GM12878 (cell line): ENCODE measurements around the gene SLC30A4. TPM values are rescaled to one million over a fixed set of nuclear protein-coding genes. Genes with fewer than 3 reads are reported as not detected.

Source experiments
- ATAC-seq: fragments of 200-7000 bp; cut with Tn5 transposase; 3 replicates; pipeline ENCODE4 v1.9.1; 2020; ENCODE audit warnings: mild to moderate bottlenecking, moderate library complexity
- BruUV-seq: library from RNA; stranded (reverse); fragments of 400-500 nt; replicated peaks from 2 replicates; lab custom pipeline; 2021; lab: Mats Ljungman, UMichigan
- CTCF ChIA-PET: fragments of 300-600 bp; sonication (Branson Sonifier 250); formaldehyde crosslinking; extraction: SDS; loops from one replicate; lab custom pipeline; 2021; ENCODE audit warnings: inconsistent platforms; lab: Yijun Ruan, JAX
- POLR2A ChIA-PET: fragments of 350-600 bp; formaldehyde crosslinking; extraction: SDS; loops from one replicate; lab custom pipeline; 2021; ENCODE audit warnings: inconsistent platforms; lab: Charles Lee
- RAD21 ChIA-PET: fragments of 300-600 bp; sonication (Branson Sonifier 250); formaldehyde crosslinking; loops from one replicate; lab custom pipeline; 2023; ENCODE audit warnings: antibody characterized with exemption; ENCODE audit not compliant: unreplicated experiment; lab: Charles Lee
- SMC1A ChIA-PET: fragments of 300-600 bp; sonication (Branson Sonifier 250); formaldehyde crosslinking; loops from one replicate; lab custom pipeline; 2023; ENCODE audit not compliant: unreplicated experiment, uncharacterized antibody; lab: Charles Lee
- DNase-seq: peaks from one replicate; pipeline ENCODE4 v3.0.0-alpha.2; 2011; ENCODE audit warnings: low read depth, low spot score
- FAIRE-seq: peaks from 3 replicates; lab custom pipeline; 2011; peaks lifted over from hg19 to GRCh38; lab: Jason Lieb, UNC
- H2AFZ ChIP-seq: 2 replicates; pipeline ENCODE4 v1.6.0; 2011; ENCODE audit warnings: low read depth, low read length, control low read depth; ENCODE audit not compliant: control insufficient read depth
- H3K27ac ChIP-seq: 2 replicates; pipeline ENCODE4 v1.5.1; 2011; ENCODE audit warnings: control low read depth; ENCODE audit not compliant: control insufficient read depth, insufficient read depth
- H3K27me3 ChIP-seq, 2 experiments: replicated peaks in 1 of 2; 2 replicates each; pipeline versions ENCODE4 v1.6.0 to v1.6.1; 2011; ENCODE audit warnings: low read length in 1 of 2; ENCODE audit not compliant: control insufficient read depth in 2 of 2, insufficient read depth in 2 of 2
- H3K36me3 ChIP-seq, 2 experiments: 2 replicates each; pipeline ENCODE4 v1.5.1; 2011; ENCODE audit warnings: low read length in 1 of 2; ENCODE audit not compliant: control insufficient read depth in 2 of 2, insufficient read depth in 2 of 2
- H3K4me1 ChIP-seq: 2 replicates; pipeline ENCODE4 v1.6.1; 2011; ENCODE audit warnings: mild to moderate bottlenecking, low read length, moderate library complexity, mixed read lengths; ENCODE audit not compliant: control insufficient read depth, insufficient read depth
- H3K4me2 ChIP-seq: 2 replicates; pipeline ENCODE4 v1.6.0; 2011; ENCODE audit warnings: control low read depth; ENCODE audit not compliant: control insufficient read depth, insufficient read depth
- H3K4me3 ChIP-seq: fragments of 200-600 bp; sonication (generic); 2 replicates; pipeline ENCODE4 v1.5.1; 2016
- H3K79me2 ChIP-seq: 2 replicates; pipeline ENCODE4 v1.6.0; 2011; ENCODE audit warnings: low read length; ENCODE audit not compliant: control insufficient read depth, insufficient read depth
- H3K9ac ChIP-seq: 2 replicates; pipeline ENCODE4 v1.8.0; 2011; ENCODE audit warnings: low read length, control low read depth, mixed read lengths; ENCODE audit not compliant: control insufficient read depth, insufficient read depth
- H3K9me3 ChIP-seq: replicated peaks from 3 replicates; pipeline ENCODE4 v1.5.1; 2011; ENCODE audit warnings: mild to moderate bottlenecking, low read length; ENCODE audit not compliant: control insufficient read depth, insufficient read depth
- H4K20me1 ChIP-seq: 2 replicates; pipeline ENCODE4 v1.6.0; 2011; ENCODE audit not compliant: control insufficient read depth, insufficient read depth
- BHLHE40 ChIP-seq, 2 experiments: fragments of 450-650 bp in 1 of 2; IDR thresholded peaks; 2 replicates each; pipeline ENCODE4 v1.6.1; 2011 to 2017; ENCODE audit warnings: low read depth in 2 of 2, borderline replicate concordance in 1 of 2, improper control_type of control experiment in 1 of 2, low read length in 1 of 2, mild to moderate bottlenecking in 1 of 2
- EP300 ChIP-seq, 2 experiments: fragments of 150-350 bp in 1 of 2; IDR thresholded peaks; 2 replicates each; pipeline ENCODE4 v1.6.1; 2011 to 2012; ENCODE audit warnings: low read depth in 2 of 2, low read length in 2 of 2, borderline replicate concordance in 1 of 2, improper control_type of control experiment in 1 of 2, inconsistent platforms in 1 of 2; ENCODE audit not compliant: control insufficient read depth in 1 of 2
- FOS ChIP-seq: IDR thresholded peaks from 3 replicates; pipeline ENCODE4 v1.6.1; 2011; ENCODE audit warnings: borderline replicate concordance; ENCODE audit not compliant: insufficient read length; ENCODE audit errors: extremely low read depth
- GABPA ChIP-seq: IDR thresholded peaks from 2 replicates; pipeline ENCODE4 v1.6.1; 2014; ENCODE audit warnings: antibody characterized with exemption, low read depth, mild to moderate bottlenecking, inconsistent platforms
- NR2C2 ChIP-seq: IDR thresholded peaks from 2 replicates; pipeline ENCODE4 v1.6.1; 2011; ENCODE audit warnings: borderline replicate concordance, low read depth; ENCODE audit not compliant: control insufficient read depth, insufficient read length
- TAF1 ChIP-seq: IDR thresholded peaks from 2 replicates; pipeline ENCODE4 v1.6.1; 2011; ENCODE audit warnings: mild to moderate bottlenecking, low read depth, low read length, borderline replicate concordance
- YBX1 ChIP-seq: fragments of 450-650 bp; IDR thresholded peaks from 2 replicates; pipeline ENCODE4 v1.6.1; 2016; ENCODE audit warnings: antibody characterized with exemption
- WGBS: methylation state at CpG from one replicate; pipeline ENCODE4 v1.1.6; 2016; ENCODE audit warnings: low lambda C conversion rate; ENCODE audit not compliant: insufficient replicate concordance, insufficient coverage; ENCODE audit errors: missing lambda C conversion rate; 5-methylcytosine and 5-hydroxymethylcytosine counted together
- in situ Hi-C: fragments of 300-500 bp; cut with MboI; formaldehyde crosslinking; loops from 9 replicates; pipeline ENCODE4 v1.14.3; 2018; ENCODE audit warnings: mixed read lengths
- intact Hi-C: fragments of 100-400 bp; cut with micrococcal nuclease; formaldehyde crosslinking; loops from one replicate; pipeline ENCODE4 v1.14.2; 2022; ENCODE audit not compliant: unreplicated experiment
- polyA plus RNA-seq, 11 experiments: library from polyadenylated mRNA; depleted of rRNA in 4 of 11; unstranded in 6 of 11; stranded (reverse) in 5 of 11; fragments of >200 nt; fragmentation: Nextera tagmentation in 4 of 11; fragmentation: Illumina TruSeq in 1 of 11; extraction: Ambion mirVana in 4 of 11; extraction: Trizol in 1 of 11; gene quantifications; 1 replicate in 1 of 11; 2 replicates in 10 of 11; pipeline versions ENCODE4 v1.2.1 to v1.2.3, GENCODE V29; 2011 to 2016; ENCODE audit warnings: inconsistent platforms in 2 of 11, missing spikeins in 2 of 11, low read depth in 1 of 11
- total RNA-seq, 4 experiments: library from RNA; depleted of rRNA in 3 of 4; stranded (reverse); fragments of >200 nt in 3 of 4; fragmentation: Illumina TruSeq in 1 of 4; extraction: Trizol in 1 of 4; gene quantifications; 2 replicates each; pipeline versions ENCODE4 v1.2.1 to v1.2.3, GENCODE V29; 2013 to 2021
- TF ChIP-seq, protein P1 (sequence below): fragments of 450-650 bp; IDR thresholded peaks from 2 replicates; pipeline ENCODE4 v1.6.1; 2016; ENCODE audit warnings: mild to moderate bottlenecking

The SLC30A4 gene
- total and polyA plus RNA-seq, 10 of the 15 experiments (the other 5 are each of a cell fraction or from before 2014, with no cell fraction given), result 0.05 to 0.31 (median 0.20) TPM

DNA sequence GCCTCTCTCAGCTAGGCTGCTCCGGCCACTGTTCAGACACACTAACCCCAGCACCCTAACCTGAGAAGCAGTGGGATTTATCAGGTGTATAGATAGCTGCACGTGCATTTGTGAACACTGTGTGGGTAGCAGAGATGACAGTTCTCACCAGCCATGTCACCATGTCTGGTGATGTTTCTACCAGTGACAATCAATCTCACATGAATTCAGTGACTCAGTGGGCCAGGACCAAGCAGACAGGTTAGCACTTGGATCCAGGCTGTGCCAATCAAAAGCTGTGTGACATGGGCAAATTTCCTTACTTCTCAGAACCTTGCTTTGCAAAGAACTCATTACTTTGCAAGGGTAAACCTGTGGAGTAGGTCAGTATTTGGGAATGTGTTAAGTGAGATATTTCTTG, 78.9 kb downstream of the SLC30A4 start:
- Histone ChIP-seq H3K36me3 (no peaks in the 10 kb centered on the region), H3K9me3 (no peaks in the 10 kb centered on the region), H3K27me3 (no peaks in the 10 kb centered on the region), H3K4me1 (peaks cover 8% of the 10 kb centered on the region; the same call in 1 of the 2 replicates), H2AFZ (no peak overlapping the region), H4K20me1 (no peaks in the 10 kb centered on the region), H3K4me2 (no peak overlapping the region), H3K79me2 (no peaks in the 10 kb centered on the region), H3K4me3 (no peak overlapping the region), H3K27ac (no peak overlapping the region), H3K9ac (no peak overlapping the region)
- DNase-seq (no peak), ATAC-seq (no peak), FAIRE-seq (no peak)
- ChIA-PET POLR2A (no interaction called here), CTCF (interaction anchor here (0.7 to 3.6 kb wide), 5 partner anchors 13 to 317 kb away, joined by 3 to 21 read pairs (median 14); no protein-coding TSS in a partner anchor), RAD21 (interaction anchor here (0.6 to 1.1 kb wide), 2 partner anchors 150 to 168 kb away, joined by 3 read pairs; no protein-coding TSS in a partner anchor), SMC1A (interaction anchor here (1.3 kb wide), 2 partner anchors 13 to 170 kb away, joined by 4 to 7 read pairs; no protein-coding TSS in a partner anchor)
- 39% methylated on average over 2 of the region's 2 CpGs for WGBS
- no TSS peak for BruUV-seq
- in situ Hi-C loops, result no loop called here
- TF ChIP-seq NR2C2 (no peak), FOS (no peak), YBX1 (no peak), BHLHE40 (IDR thresholded peaks at IDR 0.05; ENCODE audit: borderline replicate concordance in 1 of 2, low read depth in 2 of 2, low read length in 1 of 2) (peak in 1 of 2 experiments; percentile 45; a peak in 1 of 4 replicates), GABPA (no peak)
- intact Hi-C loops, result no loop called here

DNA sequence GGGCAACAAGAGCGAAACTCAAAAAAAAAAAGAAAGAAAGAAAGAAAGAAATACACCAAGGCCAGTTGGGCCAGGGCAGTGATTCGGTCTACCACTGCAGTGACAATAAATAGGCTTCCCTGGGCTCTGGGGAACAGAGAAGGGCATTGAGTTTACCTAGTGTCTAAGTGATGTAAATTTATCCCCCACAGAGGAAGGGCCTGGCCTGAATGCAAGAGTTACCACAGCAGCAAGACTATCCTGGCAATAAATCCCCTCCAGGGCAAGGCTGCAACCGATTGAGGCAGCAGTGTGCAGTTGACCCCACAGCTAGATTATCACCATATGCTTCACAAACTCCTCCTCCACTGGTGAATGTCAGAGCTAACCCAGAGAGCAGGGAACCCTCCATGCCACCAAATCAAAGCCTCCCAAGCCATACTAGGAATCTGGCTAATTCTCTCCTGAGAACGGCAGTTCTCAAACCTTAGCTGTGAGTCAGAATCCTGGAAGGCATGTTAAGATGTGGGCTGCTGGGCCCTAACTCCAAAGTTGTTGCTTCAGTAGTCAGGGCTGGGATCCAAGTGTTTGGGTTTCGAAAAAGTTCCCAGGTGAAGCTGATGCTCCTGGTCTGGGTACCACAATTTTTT, 79.9 kb downstream of the SLC30A4 start:
- TF ChIP-seq TAF1 (no peak), EP300 (IDR thresholded peaks at IDR 0.05; ENCODE audit: borderline replicate concordance in 1 of 2, control insufficient read depth in 1 of 2, low read depth in 2 of 2, low read length in 2 of 2) (no peak)
- TF ChIP-seq, protein P1, sequence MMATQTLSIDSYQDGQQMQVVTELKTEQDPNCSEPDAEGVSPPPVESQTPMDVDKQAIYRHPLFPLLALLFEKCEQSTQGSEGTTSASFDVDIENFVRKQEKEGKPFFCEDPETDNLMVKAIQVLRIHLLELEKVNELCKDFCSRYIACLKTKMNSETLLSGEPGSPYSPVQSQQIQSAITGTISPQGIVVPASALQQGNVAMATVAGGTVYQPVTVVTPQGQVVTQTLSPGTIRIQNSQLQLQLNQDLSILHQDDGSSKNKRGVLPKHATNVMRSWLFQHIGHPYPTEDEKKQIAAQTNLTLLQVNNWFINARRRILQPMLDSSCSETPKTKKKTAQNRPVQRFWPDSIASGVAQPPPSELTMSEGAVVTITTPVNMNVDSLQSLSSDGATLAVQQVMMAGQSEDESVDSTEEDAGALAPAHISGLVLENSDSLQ, result no peak
- FAIRE-seq, result no peak
- ChIA-PET RAD21 (interaction anchor here (1.1 to 1.2 kb wide), 2 partner anchors 15 to 169 kb away, joined by 3 to 4 read pairs; no protein-coding TSS in a partner anchor), SMC1A (interaction anchor here (0.6 to 1.3 kb wide), 3 partner anchors 12 to 171 kb away, joined by 3 to 7 read pairs (median 4); no protein-coding TSS in a partner anchor), POLR2A (no interaction called here), CTCF (interaction anchor here (0.7 to 3.6 kb wide), 6 partner anchors 10 to 316 kb away, joined by 3 to 21 read pairs (median 9); no protein-coding TSS in a partner anchor)
- H3K4me3 ChIP-seq, result no peak overlapping the region
- H2AFZ ChIP-seq, result no peak overlapping the region
- no peak overlapping the region for H3K27ac ChIP-seq
- no peak overlapping the region for H3K4me2 ChIP-seq
- no peaks in the 10 kb centered on the region for H3K9me3 ChIP-seq
- in situ Hi-C loops, result no loop called here
- H3K9ac ChIP-seq, result no peak overlapping the region
- H3K27me3 ChIP-seq, result no peaks in the 10 kb centered on the region
- 31% methylated on average over 5 of the region's 5 CpGs for WGBS
- no peaks in the 10 kb centered on the region for H3K36me3 ChIP-seq
- intact Hi-C loops, result no loop called here
- no TSS peak for BruUV-seq
- H3K4me1 ChIP-seq, result peaks cover 8% of the 10 kb centered on the region; the same call in 1 of the 2 replicates
- no peaks in the 10 kb centered on the region for H3K79me2 ChIP-seq
- no peaks in the 10 kb centered on the region for H4K20me1 ChIP-seq
- ATAC-seq, result no peak
- DNase-seq, result no peak
